SJSA1 (cell line): ENCODE measurements around the gene HLA-DQA1. TPM values are rescaled to one million over a fixed set of nuclear protein-coding genes. Genes with fewer than 3 reads are reported as not detected.

Experiments used
- DNase-seq, 2 experiments: peaks; one replicate each; pipeline ENCODE4 v3.0.0-alpha.2; 2015 to 2020; ENCODE audit warnings: low spot score in 2 of 2, low read depth in 1 of 2
- H3K27ac ChIP-seq: fragments of 250-450 bp; sonication (Bioruptor Pico); 2 replicates; pipeline ENCODE4 v1.5.1; 2020; ENCODE audit warnings: mild to moderate bottlenecking, moderate library complexity
- H3K27me3 ChIP-seq: fragments of 250-450 bp; sonication (Bioruptor Pico); replicated peaks from 2 replicates; pipeline ENCODE4 v1.5.1; 2020; ENCODE audit warnings: mild to moderate bottlenecking, moderate library complexity
- H3K36me3 ChIP-seq: fragments of 250-450 bp; sonication (Bioruptor Pico); 2 replicates; pipeline ENCODE4 v1.5.1; 2020; ENCODE audit warnings: mild to moderate bottlenecking
- H3K4me1 ChIP-seq: fragments of 250-450 bp; sonication (Bioruptor Pico); replicated peaks from 2 replicates; pipeline ENCODE4 v1.6.1; 2021; ENCODE audit warnings: mild to moderate bottlenecking
- H3K4me3 ChIP-seq: fragments of 250-450 bp; sonication (Bioruptor Pico); 2 replicates; pipeline ENCODE4 v1.5.1; 2020; ENCODE audit warnings: mild to moderate bottlenecking
- H3K9me3 ChIP-seq: fragments of 250-450 bp; sonication (Bioruptor Pico); replicated peaks from 2 replicates; pipeline ENCODE4 v1.5.1; 2020; ENCODE audit warnings: mild to moderate bottlenecking
- total RNA-seq: library from RNA; depleted of rRNA; stranded (reverse); fragments of >200 nt; shearing (Covaris generic); gene quantifications from 2 replicates; pipeline ENCODE4 v1.2.3, GENCODE V29; 2014

The HLA-DQA1 gene
- total RNA-seq, 1 experiment from 2014 or later: not detected

DNA sequence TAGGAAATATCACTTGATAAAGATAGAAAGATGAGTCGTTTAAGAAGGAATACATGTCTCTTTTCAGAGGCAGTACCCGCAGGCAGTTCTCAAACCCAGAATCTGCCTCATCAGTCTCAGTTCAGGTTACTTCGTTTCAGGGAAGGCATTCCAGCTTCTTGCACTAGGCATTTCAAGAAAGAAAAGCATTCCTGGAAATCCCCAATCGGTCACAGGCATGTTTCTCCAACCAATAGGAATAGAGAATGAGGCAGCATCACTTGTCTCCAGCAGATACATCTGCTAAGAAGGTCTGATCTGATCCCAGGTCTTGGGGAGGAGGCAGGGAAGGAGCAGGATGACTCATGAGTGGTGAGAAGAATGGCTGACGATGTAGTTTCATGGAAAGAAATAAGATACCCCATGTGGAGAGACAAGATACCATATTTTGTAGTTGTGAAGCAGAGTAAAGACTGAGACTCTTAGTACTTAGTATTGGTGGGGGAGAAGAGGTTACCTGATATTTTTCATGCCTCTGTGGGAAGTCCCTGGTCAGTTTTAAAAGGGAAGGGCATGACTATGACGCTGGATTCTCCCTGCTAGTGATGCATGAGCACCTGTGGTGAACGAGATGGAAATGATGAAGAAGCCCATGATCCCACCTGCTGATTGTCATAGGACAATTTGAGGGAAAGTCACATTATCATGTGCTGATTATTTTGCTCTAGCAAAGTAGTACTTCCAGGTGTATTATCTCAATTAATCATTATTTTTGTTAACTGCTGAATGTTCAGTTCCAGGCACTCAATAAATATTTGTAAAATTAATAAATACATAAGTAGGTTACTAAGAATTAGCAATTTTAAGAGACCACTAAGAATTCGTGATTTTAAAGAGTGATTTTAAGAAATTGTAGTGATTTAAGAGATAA is 27.2 kb upstream of the HLA-DQA1 start:
- DNase-seq: peak; percentile 85 to 94
- no peaks in the 10 kb centered on the region; the same call in 1 of the 2 replicates for H3K4me1 ChIP-seq

DNA sequence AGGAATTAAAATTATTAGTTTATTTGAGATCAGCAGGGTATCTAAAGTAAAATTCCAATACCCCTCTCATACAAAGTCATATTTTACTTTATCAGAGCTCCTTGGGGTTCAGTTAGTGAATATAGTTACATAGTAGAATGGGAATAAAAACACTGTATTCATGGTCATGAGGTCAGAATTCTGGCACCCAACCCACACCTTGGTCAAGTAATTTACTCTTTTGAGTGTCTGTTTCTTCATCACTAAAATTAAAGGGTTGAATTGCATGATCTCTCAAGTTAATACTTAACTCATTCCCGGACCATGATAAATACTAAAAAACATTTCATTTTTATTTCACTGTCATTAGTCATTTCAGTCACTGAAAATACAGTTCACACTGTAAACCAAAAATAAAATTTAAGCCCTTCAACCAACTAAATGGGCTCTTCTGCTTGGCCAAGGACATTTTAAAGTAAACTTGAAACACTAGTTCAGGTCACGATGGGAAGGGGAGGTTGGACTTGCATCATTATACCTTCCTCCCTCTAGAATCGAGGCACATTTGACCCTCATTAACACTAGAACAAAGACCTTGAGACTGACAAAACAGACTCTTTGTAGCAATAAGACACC is 26.4 kb upstream of the HLA-DQA1 start:
- Histone ChIP-seq H3K27ac (no peak overlapping the region), H3K27me3 (no peaks in the 10 kb centered on the region), H3K4me1 (no peaks in the 10 kb centered on the region; the same call in 1 of the 2 replicates), H3K36me3 (no peaks in the 10 kb centered on the region), H3K9me3 (no peaks in the 10 kb centered on the region), H3K4me3 (no peak overlapping the region)
- DNase-seq: no peak

More for the DNA sequence above, 27.2 kb upstream of the HLA-DQA1 start:
- H3K27ac ChIP-seq: no peak overlapping the region
- no peaks in the 10 kb centered on the region for H3K36me3 ChIP-seq
- no peak overlapping the region for H3K4me3 ChIP-seq
- H3K27me3 ChIP-seq: no peaks in the 10 kb centered on the region
- H3K9me3 ChIP-seq: no peaks in the 10 kb centered on the region

DNA sequence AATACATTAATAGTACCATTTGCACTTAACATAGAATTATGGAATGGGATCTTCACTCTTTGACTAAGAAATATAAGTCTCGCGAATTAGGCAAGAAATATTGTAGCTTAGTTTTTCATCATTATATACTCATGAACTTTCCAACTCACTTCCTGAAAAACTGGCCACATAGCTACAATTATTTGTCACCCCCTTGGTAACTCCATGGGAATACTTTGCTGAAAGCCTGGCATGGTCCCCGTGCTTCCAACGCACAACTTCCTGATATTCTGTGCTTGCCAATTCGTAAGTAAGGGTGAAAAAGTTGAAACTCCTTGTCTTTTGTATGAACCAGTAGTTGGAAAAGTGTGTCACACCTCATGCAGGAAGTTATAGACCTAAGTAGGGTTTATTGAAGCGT is 23.7 kb upstream of the HLA-DQA1 start:
- DNase-seq: no peak
- Histone ChIP-seq H3K9me3 (no peaks in the 10 kb centered on the region), H3K4me3 (no peak overlapping the region), H3K36me3 (no peaks in the 10 kb centered on the region), H3K27me3 (no peaks in the 10 kb centered on the region), H3K4me1 (no peaks in the 10 kb centered on the region; the same call in 1 of the 2 replicates), H3K27ac (no peak overlapping the region)

DNA sequence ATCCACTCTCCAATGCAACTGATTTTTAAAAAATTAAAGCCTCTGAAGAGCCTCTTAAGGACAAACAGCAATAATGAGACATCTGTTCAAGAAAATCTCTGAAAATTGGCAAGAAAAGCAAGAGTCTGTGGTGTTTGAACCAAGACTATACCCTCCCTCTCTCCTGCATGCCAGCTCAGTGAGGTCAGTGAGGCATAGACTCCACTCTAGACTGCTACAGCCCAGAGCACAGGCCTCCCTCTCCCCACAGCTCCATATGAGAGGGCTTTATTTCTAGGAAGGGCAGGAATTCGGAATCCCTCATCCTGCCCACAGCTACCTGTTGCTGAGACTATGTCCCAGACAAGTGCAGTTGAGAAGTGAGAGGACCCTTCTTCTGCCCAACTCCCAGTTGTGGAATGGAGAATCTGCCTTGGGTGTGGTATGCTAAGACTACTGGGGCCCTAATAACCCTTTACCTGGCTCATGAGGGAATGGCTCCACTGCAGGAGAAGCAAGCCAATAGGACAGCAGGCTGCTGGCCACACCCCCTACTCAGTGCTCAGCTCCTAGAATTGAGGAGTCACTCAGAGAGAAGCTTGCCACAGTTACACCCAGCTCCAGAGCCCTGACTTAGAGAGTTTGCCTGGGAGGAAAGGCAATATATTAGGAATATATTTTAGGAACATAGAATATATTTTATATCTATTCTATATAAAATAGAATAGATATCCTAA is 22.7 kb upstream of the HLA-DQA1 start:
- H3K9me3 ChIP-seq: no peaks in the 10 kb centered on the region
- no peak overlapping the region for H3K27ac ChIP-seq
- no peaks in the 10 kb centered on the region for H3K27me3 ChIP-seq
- H3K4me3 ChIP-seq: no peak overlapping the region
- H3K36me3 ChIP-seq: no peaks in the 10 kb centered on the region
- DNase-seq: no peak
- no peaks in the 10 kb centered on the region; the same call in 1 of the 2 replicates for H3K4me1 ChIP-seq

DNA sequence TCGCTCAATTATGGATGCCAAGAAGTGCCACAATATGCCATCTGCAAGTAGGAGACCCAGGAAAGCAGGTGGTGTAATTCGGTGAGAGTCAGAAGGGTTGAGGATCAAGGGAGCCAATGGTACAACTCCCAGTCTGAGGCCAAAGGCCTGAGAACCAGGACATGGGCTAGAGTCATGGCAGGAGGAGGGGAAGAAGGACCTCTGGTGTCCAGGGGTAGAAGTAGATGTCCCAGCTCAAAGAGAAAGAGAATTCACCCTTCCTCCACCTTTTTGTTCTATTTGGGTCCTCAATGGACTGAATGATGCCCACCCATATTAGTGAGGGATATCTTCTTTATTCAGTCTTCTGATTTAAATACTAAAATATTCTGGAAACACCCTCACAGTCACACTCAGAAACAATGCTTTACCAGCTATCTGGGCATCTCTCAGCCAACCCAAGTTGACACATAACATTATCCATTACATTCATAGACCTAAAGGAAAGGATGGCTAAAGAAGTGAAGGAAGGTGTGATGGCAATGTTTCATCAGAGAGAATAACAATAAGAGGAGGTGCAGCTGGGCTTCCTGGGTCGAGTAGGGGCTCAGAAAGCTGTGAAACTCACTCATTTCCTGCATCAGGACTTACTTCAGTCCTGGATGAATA is 21.2 kb upstream of the HLA-DQA1 start:
- DNase-seq: no peak
- Histone ChIP-seq H3K4me1 (no peaks in the 10 kb centered on the region), H3K27ac (no peak overlapping the region)

DNA sequence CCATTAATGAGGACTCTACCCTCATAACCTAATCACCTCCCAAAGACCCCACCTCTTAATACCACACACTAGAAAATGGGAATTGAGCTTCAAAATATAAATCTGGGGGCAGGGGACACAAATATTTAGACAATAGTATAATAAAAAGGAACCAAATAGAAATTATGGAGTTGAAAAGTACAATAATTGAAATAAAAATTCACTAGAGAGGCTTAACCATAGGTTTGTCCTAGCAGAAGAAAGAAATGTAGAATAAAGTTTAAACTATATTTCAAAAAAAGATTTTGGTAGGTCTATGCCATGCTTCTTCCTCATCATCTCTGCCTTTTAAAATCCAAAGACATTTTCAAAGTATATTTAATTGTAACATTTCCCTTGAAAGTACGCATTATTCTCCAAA is 19.5 kb upstream of the HLA-DQA1 start:
- Histone ChIP-seq H3K27ac (no peak overlapping the region), H3K27me3 (no peaks in the 10 kb centered on the region), H3K4me3 (no peak overlapping the region), H3K9me3 (no peaks in the 10 kb centered on the region), H3K4me1 (no peaks in the 10 kb centered on the region), H3K36me3 (no peaks in the 10 kb centered on the region)
- no peak for DNase-seq

More for the DNA sequence above, 21.2 kb upstream of the HLA-DQA1 start:
- Histone ChIP-seq H3K36me3 (no peaks in the 10 kb centered on the region), H3K9me3 (no peaks in the 10 kb centered on the region), H3K4me3 (no peak overlapping the region), H3K27me3 (no peaks in the 10 kb centered on the region)

DNA sequence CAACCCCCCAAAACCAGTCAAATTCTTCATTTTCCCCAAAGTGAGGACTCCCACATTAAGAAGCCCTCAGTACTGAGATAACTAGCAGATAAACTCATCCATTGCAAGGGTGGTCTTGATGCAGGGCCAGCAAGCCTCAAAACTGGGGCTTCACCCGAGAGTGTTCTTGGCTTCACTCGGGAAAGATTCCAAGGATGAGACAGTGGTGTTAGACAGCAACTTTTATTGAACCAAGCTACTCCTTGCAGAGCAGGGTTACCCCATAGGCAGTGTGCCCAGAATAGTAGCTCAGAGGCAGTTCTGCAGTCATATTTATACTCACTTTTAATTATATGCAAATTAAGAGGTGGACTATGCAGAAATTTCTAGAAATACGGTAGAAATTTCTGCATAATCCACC is 15.8 kb upstream of the HLA-DQA1 start:
- no peaks in the 10 kb centered on the region for H3K9me3 ChIP-seq
- no peaks in the 10 kb centered on the region for H3K36me3 ChIP-seq
- H3K27me3 ChIP-seq: peaks cover 3% of the 10 kb centered on the region; the same call in 1 of the 2 replicates
- H3K4me1 ChIP-seq: no peaks in the 10 kb centered on the region
- H3K4me3 ChIP-seq: no peak overlapping the region
- DNase-seq: no peak
- H3K27ac ChIP-seq: no peak overlapping the region

- Histone ChIP-seq H3K27ac (no peak overlapping the region), H3K36me3 (no peaks in the 10 kb centered on the region), H3K4me1 (no peaks in the 10 kb centered on the region), H3K9me3 (no peaks in the 10 kb centered on the region), H3K27me3 (peaks cover 3% of the 10 kb centered on the region; the same call in 1 of the 2 replicates), H3K4me3 (no peak overlapping the region)
- peak in 1 of 2 experiments; percentile 16 for DNase-seq
Observed at GRCh38 chr6:32622545-32623401, 14.4 kb upstream of the HLA-DQA1 start.

GRCh38 chr6:32623693-32624092 is 13.5 kb upstream of the HLA-DQA1 start:
- no peaks in the 10 kb centered on the region for H3K9me3 ChIP-seq

GRCh38 chr6:32624565-32624964 is 12.6 kb upstream of the HLA-DQA1 start:
- DNase-seq: no peak
- Histone ChIP-seq H3K27me3 (peaks cover 3% of the 10 kb centered on the region; the same call in 1 of the 2 replicates), H3K4me3 (no peak overlapping the region), H3K27ac (no peak overlapping the region), H3K9me3 (no peaks in the 10 kb centered on the region), H3K36me3 (no peaks in the 10 kb centered on the region), H3K4me1 (no peaks in the 10 kb centered on the region)

More at GRCh38 chr6:32623693-32624092, 13.5 kb upstream of the HLA-DQA1 start:
- DNase-seq: no peak
- no peak overlapping the region for H3K27ac ChIP-seq
- H3K4me3 ChIP-seq: no peak overlapping the region
- H3K36me3 ChIP-seq: no peaks in the 10 kb centered on the region
- no peaks in the 10 kb centered on the region for H3K4me1 ChIP-seq
- peaks cover 3% of the 10 kb centered on the region; the same call in 1 of the 2 replicates for H3K27me3 ChIP-seq

DNA sequence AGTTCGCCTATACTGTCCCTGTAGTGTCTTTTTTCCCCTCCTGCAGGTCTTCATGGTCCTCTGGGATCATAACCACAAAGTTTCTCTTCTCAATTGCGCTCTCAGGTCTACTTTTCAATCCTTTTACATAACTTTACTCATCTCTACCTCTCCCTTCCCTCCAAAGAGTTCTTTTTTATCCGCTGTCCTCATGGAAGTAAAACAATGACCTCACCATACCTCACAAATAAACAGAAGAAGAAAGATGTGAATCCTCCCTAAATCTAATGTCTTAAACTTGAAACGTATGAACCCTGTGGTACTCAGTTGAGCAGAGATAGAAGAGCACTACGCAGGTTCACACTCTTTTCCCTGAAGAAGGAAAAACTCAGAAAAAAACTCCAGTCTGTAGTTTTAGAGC is 12.1 kb upstream of the HLA-DQA1 start:
- H3K9me3 ChIP-seq: no peaks in the 10 kb centered on the region
- H3K27me3 ChIP-seq: peaks cover 3% of the 10 kb centered on the region; the same call in 1 of the 2 replicates
- DNase-seq: no peak
- H3K36me3 ChIP-seq: no peaks in the 10 kb centered on the region
- H3K4me1 ChIP-seq: no peaks in the 10 kb centered on the region
- H3K27ac ChIP-seq: no peak overlapping the region
- H3K4me3 ChIP-seq: no peak overlapping the region

- DNase-seq: no peak
- no peaks in the 10 kb centered on the region for H3K4me1 ChIP-seq
- no peak overlapping the region for H3K4me3 ChIP-seq
- peaks cover 5% of the 10 kb centered on the region for H3K27me3 ChIP-seq
- no peaks in the 10 kb centered on the region for H3K9me3 ChIP-seq
- no peaks in the 10 kb centered on the region for H3K36me3 ChIP-seq
- no peak overlapping the region for H3K27ac ChIP-seq
Observed at GRCh38 chr6:32627249-32627648, 10.0 kb upstream of the HLA-DQA1 start.
